Activated CD8-positive, alpha-beta memory T cell treated with anti-CD3 and anti-CD28 coated beads, Interleukin-2, amount 10 ng/mL, durations not matched to agents 7 days and 5 days (primary cell): ENCODE data around the gene IRAK4. TPM values are rescaled to one million over a fixed set of nuclear protein-coding genes. Genes with fewer than 3 reads are reported as not detected.

Source experiments
- ATAC-seq: fragments of 150-1000 bp; cut with Tn5 transposase; one replicate; pipeline ENCODE4 v1.10.0; 2021; ENCODE audit warnings: moderate library complexity
- CTCF ChIA-PET: fragments of 350-600 bp; sonication (Branson Sonifier 250); formaldehyde crosslinking; loops from one replicate; lab custom pipeline; 2021; ENCODE audit warnings: antibody characterized with exemption; lab: Charles Lee
- DNase-seq: peaks from one replicate; pipeline ENCODE4 v3.0.0-alpha.2; 2020
- H3K27ac Mint-ChIP-seq: one replicate; pipeline ENCODE4 v1.8.0; 2021; ENCODE audit warnings: mild to moderate bottlenecking, mixed read lengths
- H3K27me3 Mint-ChIP-seq: one replicate; pipeline ENCODE4 v1.8.0; 2021; ENCODE audit warnings: mixed read lengths
- H3K36me3 Mint-ChIP-seq: one replicate; pipeline ENCODE4 v1.8.0; 2021; ENCODE audit warnings: mild to moderate bottlenecking, mixed read lengths
- H3K4me1 Mint-ChIP-seq: one replicate; pipeline ENCODE4 v1.8.0; 2021; ENCODE audit warnings: mixed read lengths
- H3K4me3 Mint-ChIP-seq: one replicate; pipeline ENCODE4 v1.8.0; 2021; ENCODE audit warnings: mild to moderate bottlenecking, moderate library complexity, mixed read lengths
- H3K9me3 Mint-ChIP-seq: one replicate; pipeline ENCODE4 v1.8.0; 2022; ENCODE audit warnings: low read depth, mixed read lengths
- total RNA-seq, 2 experiments: library from RNA; stranded (reverse); gene quantifications; one replicate each; pipeline ENCODE4 v1.2.3, GENCODE V29; 2021

The IRAK4 gene
- total RNA-seq, 2 experiments from 2014 or later, result 30.4 to 40.4 TPM

DNA sequence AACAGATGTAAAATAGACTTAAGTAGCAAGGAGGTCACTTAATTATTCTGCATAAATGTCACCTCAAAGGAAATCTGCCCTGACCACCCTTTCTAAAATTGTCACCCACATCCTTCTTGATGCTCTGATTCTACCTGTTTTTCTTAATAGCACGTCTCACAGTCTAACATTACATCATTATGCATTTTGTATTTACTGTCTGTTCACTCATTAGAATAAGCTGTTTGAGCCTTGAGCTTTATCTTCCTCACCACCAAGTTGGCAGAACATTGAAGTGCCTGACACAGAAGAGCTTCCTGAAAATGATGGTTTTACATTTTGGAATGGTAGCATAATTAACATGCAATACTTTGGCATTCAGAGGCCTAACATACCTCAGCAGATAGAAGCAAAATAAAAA is 68.3 kb downstream of the IRAK4 start:
- H3K27ac Mint-ChIP-seq, result no peak overlapping the region
- H3K9me3 Mint-ChIP-seq, result no peaks in the 10 kb centered on the region
- H3K27me3 Mint-ChIP-seq, result peaks cover 23% of the 10 kb centered on the region
- peaks cover 7% of the 10 kb centered on the region for H3K4me1 Mint-ChIP-seq
- no peak for ATAC-seq
- no peaks in the 10 kb centered on the region for H3K36me3 Mint-ChIP-seq
- H3K4me3 Mint-ChIP-seq, result no peak overlapping the region
- no peak for DNase-seq
- CTCF ChIA-PET, result no interaction called here

- Mint-ChIP-seq H3K4me1 (peaks cover 27% of the 10 kb centered on the region), H3K4me3 (no peak overlapping the region), H3K27ac (no peak overlapping the region), H3K27me3 (peaks cover 43% of the 10 kb centered on the region), H3K36me3 (peaks cover 2% of the 10 kb centered on the region), H3K9me3 (no peaks in the 10 kb centered on the region)
- CTCF ChIA-PET, result interaction anchor here (1.2 kb wide), 1 partner anchor 8 kb away, joined by 3 read pairs; no protein-coding TSS in a partner anchor
- no peak for DNase-seq
- no peak for ATAC-seq
These were observed 73.9 kb downstream of the IRAK4 start for GRCh38 chr12:43832463-43833168.

- ATAC-seq (peak; percentile 3), DNase-seq (no peak)
- Mint-ChIP-seq H3K4me3 (peak overlapping the region; percentile 82), H3K36me3 (peaks cover 2% of the 10 kb centered on the region), H3K27ac (peak overlapping the region; percentile 77), H3K27me3 (peaks cover 36% of the 10 kb centered on the region), H3K4me1 (peaks cover 33% of the 10 kb centered on the region), H3K9me3 (no peaks in the 10 kb centered on the region)
- CTCF ChIA-PET, result no interaction called here
These were observed 76.5 kb downstream of the IRAK4 start for GRCh38 chr12:43835264-43835655.

- Mint-ChIP-seq H3K27ac (peak within 1 kb of the TSS; percentile 78), H3K36me3 (peaks cover 2% of the 10 kb centered on the region), H3K27me3 (peaks cover 33% of the 10 kb centered on the region), H3K4me3 (peak within 1 kb of the TSS; percentile 82), H3K4me1 (peaks cover 33% of the 10 kb centered on the region), H3K9me3 (no peaks in the 10 kb centered on the region)
- ATAC-seq, result peak; percentile 83
- CTCF ChIA-PET, result no interaction called here
- DNase-seq, result peak; percentile 65
These were observed 77.1 kb downstream of the IRAK4 start, which contains the start of gene TMEM117 for GRCh38 chr12:43835656-43836474. TMEM117 (plus strand) TSS chr12:43836081.

- peaks cover 30% of the 10 kb centered on the region for H3K27me3 Mint-ChIP-seq
- no peak for DNase-seq
- H3K36me3 Mint-ChIP-seq, result peaks cover 2% of the 10 kb centered on the region
- peaks cover 33% of the 10 kb centered on the region for H3K4me1 Mint-ChIP-seq
- no peaks in the 10 kb centered on the region for H3K9me3 Mint-ChIP-seq
- no peak for ATAC-seq
- H3K27ac Mint-ChIP-seq, result peak overlapping the region; percentile 78
- CTCF ChIA-PET, result no interaction called here
- H3K4me3 Mint-ChIP-seq, result peak overlapping the region; percentile 82
These were observed 77.8 kb downstream of the IRAK4 start for GRCh38 chr12:43836475-43836989.

Other genes starting within 250 kb of the IRAK4 start
- not detected for gene ADAMTS20, start 206.7 kb upstream of the IRAK4 start, total RNA-seq
- 10 to 100 TPM; 16.0 to 23.5 TPM for gene PUS7L, start 161 bp upstream of the IRAK4 start, total RNA-seq
- gene TWF1, start 47.4 kb downstream of the IRAK4 start, total RNA-seq, result 10 to 100 TPM; 25.2 to 27.4 TPM
- under 1 TPM; 0.50 to 0.63 TPM for gene TMEM117, start 77.1 kb downstream of the IRAK4 start, total RNA-seq